Ectodermal cell (in vitro differentiated cells): ENCODE measurements around the gene CACNA2D3.
A peak's percentile ranks its signal among the peaks of the same experiment; 100 is the strongest.
"Not testable (repeated sequence)": the region's sequence is repeated elsewhere in the genome, so short reads cannot be mapped to it uniquely, and the experiment has no call there.

Experiments used
- H3K27ac ChIP-seq: 2 replicates; pipeline ENCODE4 v1.7.0; 2013; ENCODE audit warnings: mild to moderate bottlenecking, low read depth, low read length; ENCODE audit not compliant: insufficient read depth, poor library complexity, severe bottlenecking
- H3K27me3 ChIP-seq: 2 replicates; pipeline ENCODE4 v1.7.0; 2013; ENCODE audit warnings: mild to moderate bottlenecking, low read length; ENCODE audit not compliant: insufficient read depth, control insufficient read depth, poor library complexity, severe bottlenecking
- H3K36me3 ChIP-seq: one replicate; pipeline ENCODE4 v1.7.0; 2013; ENCODE audit warnings: low read length; ENCODE audit not compliant: control insufficient read depth, insufficient read depth
- H3K4me1 ChIP-seq: one replicate; pipeline ENCODE4 v1.7.0; 2013; ENCODE audit warnings: low read length; ENCODE audit not compliant: control insufficient read depth, insufficient read depth
- H3K4me3 ChIP-seq: 2 replicates; pipeline ENCODE4 v1.7.0; 2013; ENCODE audit warnings: low read depth, low read length, control low read depth; ENCODE audit not compliant: insufficient read depth
- H3K9me3 ChIP-seq: 2 replicates; pipeline ENCODE4 v1.7.0; 2013; ENCODE audit warnings: mild to moderate bottlenecking, low read length, moderate library complexity; ENCODE audit not compliant: control insufficient read depth
- WGBS, 2 experiments: methylation state at CpG; one replicate each; pipeline ENCODE4 v1.1.7; 2013; ENCODE audit warnings: missing lambda C conversion rate in 2 of 2; 5-methylcytosine and 5-hydroxymethylcytosine counted together

CACNA2D3 gene

DNA sequence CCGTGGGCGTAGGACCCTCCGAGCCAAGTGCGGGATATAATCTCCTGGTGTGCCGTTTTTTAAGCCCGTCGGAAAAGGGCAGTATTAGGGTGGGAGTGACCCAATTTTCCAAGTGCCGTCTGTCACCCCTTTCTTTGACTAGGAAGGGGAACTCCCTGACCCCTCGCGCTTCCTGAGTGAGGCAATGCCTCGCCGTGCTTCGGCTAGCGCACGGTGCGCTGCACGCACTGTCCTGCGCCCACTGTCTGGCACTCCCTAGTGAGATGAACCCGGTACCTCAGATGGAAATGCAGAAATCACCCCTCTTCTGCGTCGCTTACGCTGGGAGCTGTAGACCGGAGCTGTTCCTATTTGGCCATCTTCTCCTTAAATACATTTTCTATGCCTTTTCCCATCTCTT is 342.2 kb downstream of the CACNA2D3 start:
- WGBS, 2 experiments, result 93 to 95% methylated on average over 23 of the region's 23 CpGs
- H3K4me1 ChIP-seq, H3K27ac ChIP-seq: not testable (repeated sequence)

DNA sequence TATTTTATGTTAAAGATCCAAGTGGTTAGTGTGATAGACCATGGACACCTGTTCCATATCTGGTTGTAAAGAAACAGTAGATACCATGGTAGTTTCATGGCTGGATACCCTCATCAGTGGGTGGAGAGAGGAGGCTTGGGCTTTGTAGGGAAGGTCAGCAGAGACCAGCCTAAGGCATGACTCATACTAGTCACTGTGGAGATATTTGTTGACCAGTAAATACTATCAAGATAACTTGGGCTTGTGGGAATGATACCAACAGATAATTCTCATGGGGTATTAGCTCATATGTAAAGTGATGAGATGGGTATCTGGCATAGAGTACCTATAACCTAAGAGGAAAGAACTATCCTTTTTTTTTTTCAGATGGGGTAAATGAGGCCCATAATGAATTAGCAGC is 354.5 kb downstream of the CACNA2D3 start:
- Histone ChIP-seq H3K9me3 (no peaks in the 10 kb centered on the region), H3K4me3 (no peak overlapping the region), H3K36me3 (no peaks in the 10 kb centered on the region), H3K27me3 (no peaks in the 10 kb centered on the region), H3K27ac (no peak overlapping the region), H3K4me1 (no peaks in the 10 kb centered on the region)

More for the DNA sequence above, 342.2 kb downstream of the CACNA2D3 start:
- H3K36me3 ChIP-seq, H3K4me3 ChIP-seq, H3K9me3 ChIP-seq, H3K27me3 ChIP-seq: not testable (repeated sequence)

DNA sequence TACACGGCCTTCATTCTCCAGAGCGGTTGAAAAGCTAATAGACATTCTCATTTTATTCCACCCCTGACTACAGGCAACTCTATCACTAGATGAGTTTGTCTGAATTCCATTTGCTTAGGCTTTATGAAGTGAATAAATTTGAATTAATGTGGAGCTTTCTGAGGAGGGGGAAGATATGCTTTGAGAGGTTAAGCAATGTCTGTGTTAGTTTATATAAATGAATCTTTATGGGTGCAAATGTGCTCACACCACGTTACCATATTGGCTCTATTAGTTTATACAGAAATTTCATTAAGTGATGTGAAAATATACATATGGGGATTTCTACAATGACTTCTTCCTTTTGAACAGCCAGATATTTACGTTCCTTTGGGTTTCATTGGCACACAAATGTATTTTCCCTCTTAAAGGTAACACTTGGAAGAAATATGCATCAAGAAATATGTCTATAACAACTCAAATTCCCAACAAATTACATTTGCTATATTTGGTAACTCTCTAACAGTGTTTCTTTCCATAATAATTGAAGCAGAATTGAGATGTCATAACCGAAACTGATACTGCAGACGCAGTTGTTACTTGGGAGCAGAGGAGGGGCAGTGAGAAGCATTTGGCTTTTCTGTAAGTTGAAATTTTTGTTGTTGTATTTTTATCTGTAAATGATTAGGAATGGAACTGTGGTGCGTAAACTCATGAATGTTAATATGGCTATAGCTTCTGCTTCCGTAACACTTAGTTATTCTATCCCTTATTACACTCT is 359.4 kb downstream of the CACNA2D3 start:
- Histone ChIP-seq H3K4me3 (no peak overlapping the region), H3K27me3 (no peaks in the 10 kb centered on the region), H3K9me3 (no peaks in the 10 kb centered on the region), H3K4me1 (no peaks in the 10 kb centered on the region), H3K27ac (no peak overlapping the region), H3K36me3 (no peaks in the 10 kb centered on the region)
- WGBS, 2 experiments, result 95 to 96% methylated on average over 4 to 7 of the region's 8 CpGs

DNA sequence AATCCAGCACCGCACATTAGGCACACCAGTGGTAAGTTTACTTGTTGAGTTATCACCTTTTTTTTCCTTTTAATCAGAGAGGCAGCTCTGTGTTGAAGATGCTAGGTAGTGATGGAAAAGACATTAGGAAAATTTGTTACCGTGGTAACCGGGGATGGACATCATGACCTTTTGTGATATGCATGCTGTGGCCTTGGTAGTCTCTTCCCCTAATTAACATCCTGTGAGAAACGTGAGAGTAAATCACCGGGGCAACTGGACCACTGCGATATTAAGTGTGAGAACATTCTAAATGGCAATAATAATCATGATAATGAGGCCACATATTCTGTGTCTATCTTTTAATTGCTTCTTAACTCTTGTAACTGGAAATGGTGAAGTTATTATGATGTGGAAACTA is 362.0 kb downstream of the CACNA2D3 start:
- Histone ChIP-seq H3K9me3 (no peaks in the 10 kb centered on the region), H3K4me1 (no peaks in the 10 kb centered on the region), H3K27me3 (no peaks in the 10 kb centered on the region), H3K4me3 (no peak overlapping the region), H3K27ac (no peak overlapping the region), H3K36me3 (no peaks in the 10 kb centered on the region)
- WGBS, 2 experiments, result 89 to 92% methylated on average over 3 to 6 of the region's 6 CpGs

DNA sequence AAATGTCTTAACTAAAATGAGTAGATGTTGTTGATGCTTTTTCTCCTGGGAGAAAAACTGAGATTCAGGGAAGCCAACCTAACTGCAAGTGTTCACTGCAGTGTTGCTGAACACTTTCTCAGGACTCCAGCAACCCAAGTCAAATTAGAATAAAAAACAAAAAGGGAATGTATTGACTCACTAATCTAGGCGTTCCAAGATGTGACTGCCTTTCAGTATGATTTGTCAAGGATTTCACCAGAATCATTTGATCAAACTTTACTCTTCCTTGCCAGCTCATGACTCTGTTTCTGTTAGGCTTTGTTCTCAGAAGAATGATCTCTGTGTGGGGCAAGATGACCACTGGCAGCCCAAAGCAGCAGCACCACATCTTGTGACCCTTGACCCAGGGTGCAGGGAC is 364.0 kb downstream of the CACNA2D3 start:
- no peaks in the 10 kb centered on the region for H3K27me3 ChIP-seq
- H3K36me3 ChIP-seq, result no peaks in the 10 kb centered on the region
- WGBS, 2 experiments, result 60 to 91% methylated on average over 1 of the region's 1 CpG
- H3K9me3 ChIP-seq, result no peaks in the 10 kb centered on the region
- H3K4me3 ChIP-seq, result no peak overlapping the region
- no peaks in the 10 kb centered on the region for H3K4me1 ChIP-seq
- peak overlapping the region; percentile 50 for H3K27ac ChIP-seq

DNA sequence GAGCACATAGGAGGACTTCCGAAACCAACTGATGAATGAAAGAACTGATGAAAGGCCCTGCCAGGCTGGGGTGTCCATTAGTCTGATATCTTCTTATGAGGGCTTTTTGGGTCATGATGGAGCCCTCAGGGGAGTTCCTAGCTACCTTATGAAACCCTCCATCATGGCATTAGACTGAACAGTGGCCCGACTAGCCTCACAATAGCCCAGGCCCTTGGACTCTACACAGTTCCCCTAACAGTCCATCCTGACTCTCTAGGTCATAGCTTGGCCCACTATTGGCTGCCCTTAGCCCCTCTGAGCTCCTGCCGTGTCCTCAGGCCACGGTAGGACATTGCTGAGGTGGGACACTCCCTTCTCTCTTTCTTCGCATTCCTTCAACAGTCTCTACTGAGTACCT is 365.9 kb downstream of the CACNA2D3 start:
- H3K4me1 ChIP-seq, result no peaks in the 10 kb centered on the region
- no peak overlapping the region for H3K4me3 ChIP-seq
- WGBS, 2 experiments, result 90 to 91% methylated on average over 5 of the region's 5 CpGs
- no peaks in the 10 kb centered on the region for H3K9me3 ChIP-seq
- H3K27ac ChIP-seq, result no peak overlapping the region
- no peaks in the 10 kb centered on the region for H3K36me3 ChIP-seq
- no peaks in the 10 kb centered on the region for H3K27me3 ChIP-seq

DNA sequence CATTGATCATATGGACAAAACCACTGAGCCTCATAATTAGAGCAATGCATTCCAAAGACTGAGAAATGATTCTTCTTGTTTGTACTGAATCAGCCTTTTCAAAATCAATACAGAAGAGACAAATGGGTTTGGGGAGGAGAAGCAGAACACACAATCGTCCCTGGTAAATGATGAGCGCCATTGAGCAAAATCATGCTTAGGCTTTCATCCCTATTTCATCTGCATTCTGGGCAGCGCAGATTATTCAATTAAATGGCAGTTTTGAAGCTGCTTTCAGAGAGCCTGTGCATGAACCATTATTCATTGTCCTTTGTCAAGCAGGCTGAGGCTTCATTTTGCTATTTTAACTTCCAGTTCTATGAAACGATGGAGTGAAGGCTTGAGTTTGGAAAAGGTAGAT is 371.9 kb downstream of the CACNA2D3 start:
- Histone ChIP-seq H3K27ac (no peak overlapping the region), H3K36me3 (no peaks in the 10 kb centered on the region), H3K4me1 (no peaks in the 10 kb centered on the region), H3K27me3 (no peaks in the 10 kb centered on the region), H3K4me3 (no peak overlapping the region), H3K9me3 (no peaks in the 10 kb centered on the region)
- WGBS, 2 experiments, result 94 to 96% methylated on average over 4 of the region's 4 CpGs

DNA sequence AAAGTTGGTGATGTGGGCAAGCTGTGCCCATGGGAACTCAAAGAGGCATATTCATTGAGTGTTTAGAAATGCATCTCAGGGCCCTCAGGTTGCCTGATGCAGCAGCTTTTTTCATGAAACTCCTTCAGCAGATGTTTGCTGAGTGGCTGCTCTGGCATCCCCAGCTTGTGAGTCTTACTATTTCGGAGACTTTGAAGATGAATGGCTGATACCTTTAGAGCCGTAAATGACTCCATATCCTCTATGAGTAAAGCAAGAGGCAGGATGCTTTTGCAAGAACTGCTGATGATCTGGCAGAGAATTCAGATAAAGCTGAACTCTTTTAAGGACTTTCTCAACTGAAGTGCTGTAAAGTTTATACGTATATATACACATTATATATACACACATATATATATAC is 384.3 kb downstream of the CACNA2D3 start:
- WGBS, 2 experiments, result 91 to 97% methylated on average over 2 of the region's 3 CpGs
- no peak overlapping the region for H3K27ac ChIP-seq

DNA sequence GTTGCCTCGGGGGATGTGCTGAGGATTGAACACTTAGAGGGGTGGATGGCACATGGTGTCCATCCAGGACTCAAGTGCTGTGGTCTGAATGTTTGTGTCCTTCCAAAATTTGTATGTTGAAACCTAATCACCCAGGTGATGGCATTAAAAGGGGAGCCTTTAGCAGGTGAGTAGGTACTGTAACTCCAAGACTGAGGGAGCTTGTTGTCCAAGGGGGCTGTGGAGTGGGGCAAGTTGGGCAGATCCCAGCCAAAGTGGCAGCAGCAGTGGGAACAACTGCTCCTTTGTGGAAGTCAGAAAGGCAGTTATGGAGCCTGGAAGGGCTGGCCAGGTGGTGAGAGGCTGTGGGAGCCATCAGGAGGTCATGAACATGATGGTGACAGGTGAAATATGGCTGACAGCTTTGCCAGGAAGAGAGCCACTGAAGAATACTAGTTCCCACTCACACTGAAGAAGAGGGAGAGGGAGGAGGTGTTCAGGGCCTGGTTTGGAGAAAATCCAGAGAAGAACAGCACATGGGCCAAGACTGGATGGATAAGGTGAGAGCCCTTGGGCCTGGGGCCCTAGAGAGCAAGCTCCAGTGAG is 385.6 kb downstream of the CACNA2D3 start:
- WGBS, 2 experiments, result 87 to 88% methylated on average over 1 of the region's 1 CpG
- no peak overlapping the region for H3K4me3 ChIP-seq

More for the DNA sequence above, 384.3 kb downstream of the CACNA2D3 start:
- peaks cover 7% of the 10 kb centered on the region for H3K4me1 ChIP-seq
- H3K27me3 ChIP-seq, result no peaks in the 10 kb centered on the region
- H3K36me3 ChIP-seq, result no peaks in the 10 kb centered on the region
- H3K4me3 ChIP-seq, result no peak overlapping the region
- no peaks in the 10 kb centered on the region for H3K9me3 ChIP-seq

DNA sequence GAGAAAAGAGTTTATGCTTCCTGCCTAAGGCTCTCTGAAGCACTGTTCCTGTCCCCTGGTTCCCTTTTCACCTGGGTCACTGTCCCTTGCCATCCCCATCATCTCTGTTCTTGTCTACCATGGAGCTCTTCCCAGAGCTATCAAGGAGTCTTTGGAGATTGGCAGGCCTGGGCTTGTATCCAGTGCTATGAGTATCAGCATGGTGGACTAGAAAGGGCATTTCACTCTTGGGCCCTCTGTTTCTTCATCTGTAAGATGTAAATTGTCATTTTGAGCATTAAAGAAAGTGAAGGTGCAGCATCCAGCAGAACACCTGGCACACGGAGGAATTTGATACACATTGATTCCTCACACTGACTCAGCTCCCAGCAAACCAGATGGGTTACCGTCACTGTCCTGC is 388.2 kb downstream of the CACNA2D3 start:
- Histone ChIP-seq H3K4me1 (no peaks in the 10 kb centered on the region), H3K36me3 (no peaks in the 10 kb centered on the region), H3K27me3 (no peaks in the 10 kb centered on the region), H3K9me3 (no peaks in the 10 kb centered on the region), H3K27ac (no peak overlapping the region), H3K4me3 (no peak overlapping the region)
- 94 to 95% methylated on average over 2 of the region's 2 CpGs for WGBS, 2 experiments

More for the DNA sequence above, 385.6 kb downstream of the CACNA2D3 start:
- Histone ChIP-seq H3K4me1 (peaks cover 7% of the 10 kb centered on the region), H3K9me3 (no peaks in the 10 kb centered on the region), H3K27ac (no peak overlapping the region), H3K36me3 (no peaks in the 10 kb centered on the region), H3K27me3 (no peaks in the 10 kb centered on the region)
